Measurements from ENCODE around the gene CYB561.

Gene CYB561

DNA sequence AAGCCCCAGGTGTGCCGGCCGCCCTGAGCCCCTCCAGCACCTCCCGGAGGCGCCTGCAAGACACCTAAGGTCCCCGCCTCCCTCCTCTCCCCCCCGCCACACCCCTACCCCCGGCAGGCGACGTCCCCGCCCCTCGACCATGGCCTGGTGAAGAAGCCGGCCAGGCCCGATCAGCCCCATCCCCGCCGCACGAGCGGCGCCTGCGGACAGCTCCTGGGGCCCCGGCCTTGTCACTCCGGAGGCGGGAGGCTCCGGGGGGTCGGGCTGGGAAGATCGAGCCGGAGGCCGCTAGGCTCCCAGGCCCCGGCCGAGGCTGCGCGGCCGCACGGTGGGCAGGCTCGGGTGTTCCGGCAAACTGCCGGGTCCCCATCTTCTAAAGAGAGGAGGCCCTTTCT lies 30.4 kb upstream of the CYB561 start (continued):
- TF ChIP-seq, protein P1, sequence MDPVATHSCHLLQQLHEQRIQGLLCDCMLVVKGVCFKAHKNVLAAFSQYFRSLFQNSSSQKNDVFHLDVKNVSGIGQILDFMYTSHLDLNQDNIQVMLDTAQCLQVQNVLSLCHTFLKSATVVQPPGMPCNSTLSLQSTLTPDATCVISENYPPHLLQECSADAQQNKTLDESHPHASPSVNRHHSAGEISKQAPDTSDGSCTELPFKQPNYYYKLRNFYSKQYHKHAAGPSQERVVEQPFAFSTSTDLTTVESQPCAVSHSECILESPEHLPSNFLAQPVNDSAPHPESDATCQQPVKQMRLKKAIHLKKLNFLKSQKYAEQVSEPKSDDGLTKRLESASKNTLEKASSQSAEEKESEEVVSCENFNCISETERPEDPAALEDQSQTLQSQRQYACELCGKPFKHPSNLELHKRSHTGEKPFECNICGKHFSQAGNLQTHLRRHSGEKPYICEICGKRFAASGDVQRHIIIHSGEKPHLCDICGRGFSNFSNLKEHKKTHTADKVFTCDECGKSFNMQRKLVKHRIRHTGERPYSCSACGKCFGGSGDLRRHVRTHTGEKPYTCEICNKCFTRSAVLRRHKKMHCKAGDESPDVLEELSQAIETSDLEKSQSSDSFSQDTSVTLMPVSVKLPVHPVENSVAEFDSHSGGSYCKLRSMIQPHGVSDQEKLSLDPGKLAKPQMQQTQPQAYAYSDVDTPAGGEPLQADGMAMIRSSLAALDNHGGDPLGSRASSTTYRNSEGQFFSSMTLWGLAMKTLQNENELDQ (tag by site-specific recombination; IDR thresholded peaks at IDR 0.05; ENCODE audit: low read depth), result no peak
- TF ChIP-seq ZNF548 (tag by site-specific recombination; IDR thresholded peaks at IDR 0.05) (no peak), ZNF239 (tag by site-specific recombination; IDR thresholded peaks at IDR 0.05) (no peak), KLF1 (tag by site-specific recombination; IDR thresholded peaks at IDR 0.05) (no peak), REPIN1 (tag by site-specific recombination; IDR thresholded peaks at IDR 0.05; ENCODE audit: low read depth) (no peak), ZNF830 (tag by site-specific recombination; IDR thresholded peaks at IDR 0.05; ENCODE audit: low read depth) (no peak), HOXC10 (CRISPR knock-in tag; IDR thresholded peaks at IDR 0.05) (no peak), SP2 (tag by site-specific recombination; IDR thresholded peaks at IDR 0.05) (peak; percentile 31), MEIS1 (CRISPR knock-in tag; IDR thresholded peaks at IDR 0.05; ENCODE audit: borderline replicate concordance) (no peak), KLF9 (tag by site-specific recombination; IDR thresholded peaks at IDR 0.05; ENCODE audit: low read depth) (no peak), ZNF138 (tag by site-specific recombination; IDR thresholded peaks at IDR 0.05; ENCODE audit: borderline replicate concordance) (no peak), KLF8 (tag by site-specific recombination; IDR thresholded peaks at IDR 0.05) (no peak), ZSCAN23 (tag by site-specific recombination; IDR thresholded peaks at IDR 0.05) (no peak), ZNF555 (tag by site-specific recombination; conservative IDR thresholded peaks at IDR 0.05) (no peak), SCRT2 (tag by site-specific recombination; IDR thresholded peaks at IDR 0.05) (no peak), ZBTB48 (tag by site-specific recombination; IDR thresholded peaks at IDR 0.05) (no peak), ZNF747 (tag by site-specific recombination; IDR thresholded peaks at IDR 0.05) (no peak), PRDM1 (tag by site-specific recombination; IDR thresholded peaks at IDR 0.05) (no peak), GLIS2 (tag by site-specific recombination; IDR thresholded peaks at IDR 0.05) (peak; percentile 77), ZNF433 (tag by site-specific recombination; IDR thresholded peaks at IDR 0.05; ENCODE audit: low read depth) (no peak), ZNF423 (tag by site-specific recombination; IDR thresholded peaks at IDR 0.05) (no peak), ZBTB8A (tag by site-specific recombination; IDR thresholded peaks at IDR 0.05) (no peak), SETDB1 (IDR thresholded peaks at IDR 0.05; ENCODE audit: insufficient read length, low read length) (no peak), SP3 (tag by site-specific recombination; IDR thresholded peaks at IDR 0.05) (peak; percentile 80)
- TF ChIP-seq, protein P2, sequence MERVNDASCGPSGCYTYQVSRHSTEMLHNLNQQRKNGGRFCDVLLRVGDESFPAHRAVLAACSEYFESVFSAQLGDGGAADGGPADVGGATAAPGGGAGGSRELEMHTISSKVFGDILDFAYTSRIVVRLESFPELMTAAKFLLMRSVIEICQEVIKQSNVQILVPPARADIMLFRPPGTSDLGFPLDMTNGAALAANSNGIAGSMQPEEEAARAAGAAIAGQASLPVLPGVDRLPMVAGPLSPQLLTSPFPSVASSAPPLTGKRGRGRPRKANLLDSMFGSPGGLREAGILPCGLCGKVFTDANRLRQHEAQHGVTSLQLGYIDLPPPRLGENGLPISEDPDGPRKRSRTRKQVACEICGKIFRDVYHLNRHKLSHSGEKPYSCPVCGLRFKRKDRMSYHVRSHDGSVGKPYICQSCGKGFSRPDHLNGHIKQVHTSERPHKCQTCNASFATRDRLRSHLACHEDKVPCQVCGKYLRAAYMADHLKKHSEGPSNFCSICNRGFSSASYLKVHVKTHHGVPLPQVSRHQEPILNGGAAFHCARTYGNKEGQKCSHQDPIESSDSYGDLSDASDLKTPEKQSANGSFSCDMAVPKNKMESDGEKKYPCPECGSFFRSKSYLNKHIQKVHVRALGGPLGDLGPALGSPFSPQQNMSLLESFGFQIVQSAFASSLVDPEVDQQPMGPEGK (tag by site-specific recombination; IDR thresholded peaks at IDR 0.05), result no peak
- TF ChIP-seq, protein P3, sequence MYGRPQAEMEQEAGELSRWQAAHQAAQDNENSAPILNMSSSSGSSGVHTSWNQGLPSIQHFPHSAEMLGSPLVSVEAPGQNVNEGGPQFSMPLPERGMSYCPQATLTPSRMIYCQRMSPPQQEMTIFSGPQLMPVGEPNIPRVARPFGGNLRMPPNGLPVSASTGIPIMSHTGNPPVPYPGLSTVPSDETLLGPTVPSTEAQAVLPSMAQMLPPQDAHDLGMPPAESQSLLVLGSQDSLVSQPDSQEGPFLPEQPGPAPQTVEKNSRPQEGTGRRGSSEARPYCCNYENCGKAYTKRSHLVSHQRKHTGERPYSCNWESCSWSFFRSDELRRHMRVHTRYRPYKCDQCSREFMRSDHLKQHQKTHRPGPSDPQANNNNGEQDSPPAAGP (tag by site-specific recombination; IDR thresholded peaks at IDR 0.05), result 0 out of 2 replicates have a peak, but pooled peaks have one; percentile 16
- TF ChIP-seq, protein P4, sequence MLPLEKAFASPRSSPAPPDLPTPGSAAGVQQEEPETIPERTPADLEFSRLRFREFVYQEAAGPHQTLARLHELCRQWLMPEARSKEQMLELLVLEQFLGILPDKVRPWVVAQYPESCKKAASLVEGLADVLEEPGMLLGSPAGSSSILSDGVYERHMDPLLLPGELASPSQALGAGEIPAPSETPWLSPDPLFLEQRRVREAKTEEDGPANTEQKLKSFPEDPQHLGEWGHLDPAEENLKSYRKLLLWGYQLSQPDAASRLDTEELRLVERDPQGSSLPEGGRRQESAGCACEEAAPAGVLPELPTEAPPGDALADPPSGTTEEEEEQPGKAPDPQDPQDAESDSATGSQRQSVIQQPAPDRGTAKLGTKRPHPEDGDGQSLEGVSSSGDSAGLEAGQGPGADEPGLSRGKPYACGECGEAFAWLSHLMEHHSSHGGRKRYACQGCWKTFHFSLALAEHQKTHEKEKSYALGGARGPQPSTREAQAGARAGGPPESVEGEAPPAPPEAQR (tag by site-specific recombination; IDR thresholded peaks at IDR 0.05), result no peak
- TF ChIP-seq, protein P5, sequence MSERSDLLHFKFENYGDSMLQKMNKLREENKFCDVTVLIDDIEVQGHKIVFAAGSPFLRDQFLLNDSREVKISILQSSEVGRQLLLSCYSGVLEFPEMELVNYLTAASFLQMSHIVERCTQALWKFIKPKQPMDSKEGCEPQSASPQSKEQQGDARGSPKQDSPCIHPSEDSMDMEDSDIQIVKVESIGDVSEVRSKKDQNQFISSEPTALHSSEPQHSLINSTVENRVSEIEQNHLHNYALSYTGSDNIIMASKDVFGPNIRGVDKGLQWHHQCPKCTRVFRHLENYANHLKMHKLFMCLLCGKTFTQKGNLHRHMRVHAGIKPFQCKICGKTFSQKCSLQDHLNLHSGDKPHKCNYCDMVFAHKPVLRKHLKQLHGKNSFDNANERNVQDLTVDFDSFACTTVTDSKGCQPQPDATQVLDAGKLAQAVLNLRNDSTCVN (tag by site-specific recombination; optimal IDR thresholded peaks at IDR 0.05), result peak; percentile 28
- TF ChIP-seq, protein P6, sequence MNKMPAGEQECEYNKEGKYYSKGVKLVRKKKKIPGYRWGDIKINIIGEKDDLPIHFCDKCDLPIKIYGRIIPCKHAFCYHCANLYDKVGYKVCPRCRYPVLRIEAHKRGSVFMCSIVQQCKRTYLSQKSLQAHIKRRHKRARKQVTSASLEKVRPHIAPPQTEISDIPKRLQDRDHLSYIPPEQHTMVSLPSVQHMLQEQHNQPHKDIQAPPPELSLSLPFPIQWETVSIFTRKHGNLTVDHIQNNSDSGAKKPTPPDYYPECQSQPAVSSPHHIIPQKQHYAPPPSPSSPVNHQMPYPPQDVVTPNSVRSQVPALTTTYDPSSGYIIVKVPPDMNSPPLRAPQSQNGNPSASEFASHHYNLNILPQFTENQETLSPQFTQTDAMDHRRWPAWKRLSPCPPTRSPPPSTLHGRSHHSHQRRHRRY (tag by site-specific recombination; IDR thresholded peaks at IDR 0.05), result no peak
